ENCODE measurements around the gene CATSPERZ.

The CATSPERZ gene

GRCh38 chr11:64348383-64349024, 48.3 kb downstream of the CATSPERZ start:
- DNase-seq: no peak
- intact Hi-C loops (cut with DNase I): no loop called here

GRCh38 chr11:64349025-64349387, 48.8 kb downstream of the CATSPERZ start:
- no peak for DNase-seq
- intact Hi-C loops (cut with DNase I): no loop called here

GRCh38 chr11:64349404-64349803, 49.2 kb downstream of the CATSPERZ start:
- intact Hi-C loops (cut with DNase I): no loop called here
- no peak for DNase-seq

GRCh38 chr11:64351136-64351631, 51.0 kb downstream of the CATSPERZ start:
- intact Hi-C loops (cut with DNase I): no loop called here
- DNase-seq: no peak

GRCh38 chr11:64352099-64352994, 52.2 kb downstream of the CATSPERZ start:
- intact Hi-C loops (cut with DNase I): no loop called here
- no peak for DNase-seq

- DNase-seq: no peak
- intact Hi-C loops (cut with DNase I): no loop called here
Observed at GRCh38 chr11:64352995-64353714, 53.0 kb downstream of the CATSPERZ start.

GRCh38 chr11:64353715-64354506, 53.8 kb downstream of the CATSPERZ start:
- no peak for DNase-seq
- intact Hi-C loops (cut with DNase I): no loop called here
